GM23248 (cell line): ENCODE results near the gene MPRIP.

Experiments used
- EZH2 ChIP-seq: fragments of 200-600 bp; sonication (generic); IDR thresholded peaks from 2 replicates; pipeline ENCODE4 v1.6.1; 2018; ENCODE audit warnings: antibody characterized with exemption, mild to moderate bottlenecking; ENCODE audit not compliant: insufficient read depth, poor library complexity, severe bottlenecking
- EZH2phosphoT487 ChIP-seq: fragments of 200-600 bp; sonication (generic); IDR thresholded peaks from 2 replicates; pipeline ENCODE4 v1.6.1; 2018; ENCODE audit warnings: antibody characterized with exemption, moderate library complexity, mild to moderate bottlenecking, low read depth; ENCODE audit not compliant: insufficient read depth

- TF ChIP-seq EZH2phosphoT487 (no peak), EZH2 (no peak)
Measured at GRCh38 chr17:17042384-17042736, at the start of gene MPRIP.
